Measurements from ENCODE around the gene SAMD11. TPM values are rescaled to one million over a fixed set of nuclear protein-coding genes. Genes with fewer than 3 reads are reported as not detected.
A peak's percentile ranks its signal among the peaks of the same experiment; 100 is the strongest.

The SAMD11 gene
- polyA plus RNA-seq, 1 donor from 2014 or later, result 21.6 TPM

DNA sequence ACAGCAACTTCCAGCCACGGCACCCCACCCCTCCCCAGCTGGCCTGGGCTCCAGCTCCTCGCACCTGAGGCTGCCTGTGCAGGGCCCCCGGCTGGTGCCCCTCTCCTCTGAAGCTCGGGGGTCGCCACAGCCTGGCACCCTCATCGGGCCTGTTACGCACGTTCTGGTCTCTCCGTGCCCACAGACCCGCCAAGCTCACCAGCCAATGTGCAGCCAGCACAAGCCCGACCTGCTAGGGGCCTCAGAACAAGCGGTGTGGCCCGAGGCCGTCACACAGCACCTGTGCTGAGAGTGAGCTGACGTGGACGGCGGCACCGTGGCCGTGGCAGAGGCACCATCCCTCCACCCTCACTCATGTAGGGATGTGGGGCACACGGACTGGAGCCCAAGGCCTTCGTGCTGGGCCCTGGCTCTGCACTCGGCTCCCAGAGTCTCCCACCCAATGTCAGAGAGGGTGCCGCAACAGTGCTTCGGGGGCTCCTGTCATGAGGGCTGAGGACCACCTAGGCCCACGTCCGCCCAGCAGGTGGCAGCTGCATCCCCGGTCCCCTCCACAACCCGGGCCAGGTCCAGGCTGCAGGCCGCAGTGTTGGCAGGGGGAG lies 4.4 kb upstream of the SAMD11 start:
- Histone ChIP-seq H2AFZ (ENCODE audit: low read depth, low read length) (no peak overlapping the region), H3K9me2 (ENCODE audit: insufficient read depth, low read length) (no peaks in the 10 kb centered on the region), H3K27ac (ENCODE audit: low read length) (no peak overlapping the region), H3K9me3 (ENCODE audit: low read length) (no peaks in the 10 kb centered on the region), H3K36me3 (ENCODE audit: insufficient read depth, low read length) (no peaks in the 10 kb centered on the region), H3K9ac (ENCODE audit: low read length) (no peak overlapping the region), H3K27me3 (ENCODE audit: insufficient read depth, low read depth, low read length) (peaks cover 22% of the 10 kb centered on the region), H4K20me1 (ENCODE audit: insufficient read depth) (no peaks in the 10 kb centered on the region), H3K4me2 (ENCODE audit: low read length) (no peak overlapping the region), H3F3A (ENCODE audit: insufficient read depth, low read length, poor library complexity, severe bottlenecking) (no peaks in the 10 kb centered on the region), H3K79me2 (replicated peaks; ENCODE audit: insufficient read depth, low read length) (no peaks in the 10 kb centered on the region), H3K4me3 (ENCODE audit: low read length) (no peak overlapping the region)
- TF ChIP-seq EZH2 (IDR thresholded peaks at IDR 0.05; ENCODE audit: borderline replicate concordance, insufficient read depth, low read length, poor library complexity, severe bottlenecking) (no peak), EP300 (conservative IDR thresholded peaks at IDR 0.05; ENCODE audit: poor library complexity, severe bottlenecking) (no peak)

DNA sequence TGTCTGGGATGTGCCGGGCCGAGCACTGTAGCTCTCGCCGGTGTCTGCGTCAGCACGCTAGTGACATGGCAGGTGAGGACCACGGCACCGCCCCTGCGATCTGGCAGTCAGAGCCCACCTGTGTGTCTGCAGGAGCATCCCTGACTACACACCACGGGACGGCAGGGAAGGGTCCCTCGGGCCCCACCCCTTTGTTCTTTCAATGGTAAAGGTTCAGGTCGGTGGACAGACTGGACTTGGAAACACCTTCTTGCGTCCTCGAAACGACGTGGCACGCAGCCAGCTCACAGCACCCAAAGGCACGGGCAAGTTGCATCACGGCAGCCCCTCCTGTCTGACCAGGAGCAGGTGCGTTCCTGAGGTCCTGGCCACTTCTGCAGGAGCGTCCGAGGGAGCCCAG lies 3.7 kb upstream of the SAMD11 start:
- Histone ChIP-seq H3F3A (ENCODE audit: insufficient read depth, low read length, poor library complexity, severe bottlenecking) (no peaks in the 10 kb centered on the region), H3K9me3 (ENCODE audit: low read length) (no peaks in the 10 kb centered on the region), H3K9me2 (ENCODE audit: insufficient read depth, low read length) (no peaks in the 10 kb centered on the region), H2AFZ (ENCODE audit: low read depth, low read length) (no peak overlapping the region), H3K4me3 (ENCODE audit: low read length) (peak overlapping the region; percentile 60), H3K4me2 (ENCODE audit: low read length) (no peak overlapping the region), H3K27me3 (ENCODE audit: insufficient read depth, low read depth, low read length) (peaks cover 27% of the 10 kb centered on the region), H3K79me2 (replicated peaks; ENCODE audit: insufficient read depth, low read length) (no peaks in the 10 kb centered on the region), H4K20me1 (ENCODE audit: insufficient read depth) (no peaks in the 10 kb centered on the region), H3K9ac (ENCODE audit: low read length) (peak overlapping the region; percentile 37), H3K36me3 (ENCODE audit: insufficient read depth, low read length) (no peaks in the 10 kb centered on the region), H3K27ac (ENCODE audit: low read length) (no peak overlapping the region)
- no peak for TF ChIP-seq EP300 (conservative IDR thresholded peaks at IDR 0.05; ENCODE audit: poor library complexity, severe bottlenecking)
- no peak for TF ChIP-seq MXI1 (conservative IDR thresholded peaks at IDR 0.05; ENCODE audit: poor library complexity, severe bottlenecking)
- TF ChIP-seq POLR2AphosphoS5 (IDR thresholded peaks at IDR 0.05), result no peak
- TF ChIP-seq TAF1 (IDR thresholded peaks at IDR 0.05; ENCODE audit: low read depth), result no peak
- TF ChIP-seq RAD21 (conservative IDR thresholded peaks at IDR 0.05), result no peak
- no peak for TF ChIP-seq SMC3 (conservative IDR thresholded peaks at IDR 0.05; ENCODE audit: poor library complexity)
- no peak for TF ChIP-seq EZH2 (IDR thresholded peaks at IDR 0.05; ENCODE audit: borderline replicate concordance, insufficient read depth, low read length, poor library complexity, severe bottlenecking)
- TF ChIP-seq, protein P1, sequence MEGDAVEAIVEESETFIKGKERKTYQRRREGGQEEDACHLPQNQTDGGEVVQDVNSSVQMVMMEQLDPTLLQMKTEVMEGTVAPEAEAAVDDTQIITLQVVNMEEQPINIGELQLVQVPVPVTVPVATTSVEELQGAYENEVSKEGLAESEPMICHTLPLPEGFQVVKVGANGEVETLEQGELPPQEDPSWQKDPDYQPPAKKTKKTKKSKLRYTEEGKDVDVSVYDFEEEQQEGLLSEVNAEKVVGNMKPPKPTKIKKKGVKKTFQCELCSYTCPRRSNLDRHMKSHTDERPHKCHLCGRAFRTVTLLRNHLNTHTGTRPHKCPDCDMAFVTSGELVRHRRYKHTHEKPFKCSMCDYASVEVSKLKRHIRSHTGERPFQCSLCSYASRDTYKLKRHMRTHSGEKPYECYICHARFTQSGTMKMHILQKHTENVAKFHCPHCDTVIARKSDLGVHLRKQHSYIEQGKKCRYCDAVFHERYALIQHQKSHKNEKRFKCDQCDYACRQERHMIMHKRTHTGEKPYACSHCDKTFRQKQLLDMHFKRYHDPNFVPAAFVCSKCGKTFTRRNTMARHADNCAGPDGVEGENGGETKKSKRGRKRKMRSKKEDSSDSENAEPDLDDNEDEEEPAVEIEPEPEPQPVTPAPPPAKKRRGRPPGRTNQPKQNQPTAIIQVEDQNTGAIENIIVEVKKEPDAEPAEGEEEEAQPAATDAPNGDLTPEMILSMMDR (IDR thresholded peaks at IDR 0.05; ENCODE audit: poor library complexity, severe bottlenecking), result no peak
- TF ChIP-seq, protein P2, sequence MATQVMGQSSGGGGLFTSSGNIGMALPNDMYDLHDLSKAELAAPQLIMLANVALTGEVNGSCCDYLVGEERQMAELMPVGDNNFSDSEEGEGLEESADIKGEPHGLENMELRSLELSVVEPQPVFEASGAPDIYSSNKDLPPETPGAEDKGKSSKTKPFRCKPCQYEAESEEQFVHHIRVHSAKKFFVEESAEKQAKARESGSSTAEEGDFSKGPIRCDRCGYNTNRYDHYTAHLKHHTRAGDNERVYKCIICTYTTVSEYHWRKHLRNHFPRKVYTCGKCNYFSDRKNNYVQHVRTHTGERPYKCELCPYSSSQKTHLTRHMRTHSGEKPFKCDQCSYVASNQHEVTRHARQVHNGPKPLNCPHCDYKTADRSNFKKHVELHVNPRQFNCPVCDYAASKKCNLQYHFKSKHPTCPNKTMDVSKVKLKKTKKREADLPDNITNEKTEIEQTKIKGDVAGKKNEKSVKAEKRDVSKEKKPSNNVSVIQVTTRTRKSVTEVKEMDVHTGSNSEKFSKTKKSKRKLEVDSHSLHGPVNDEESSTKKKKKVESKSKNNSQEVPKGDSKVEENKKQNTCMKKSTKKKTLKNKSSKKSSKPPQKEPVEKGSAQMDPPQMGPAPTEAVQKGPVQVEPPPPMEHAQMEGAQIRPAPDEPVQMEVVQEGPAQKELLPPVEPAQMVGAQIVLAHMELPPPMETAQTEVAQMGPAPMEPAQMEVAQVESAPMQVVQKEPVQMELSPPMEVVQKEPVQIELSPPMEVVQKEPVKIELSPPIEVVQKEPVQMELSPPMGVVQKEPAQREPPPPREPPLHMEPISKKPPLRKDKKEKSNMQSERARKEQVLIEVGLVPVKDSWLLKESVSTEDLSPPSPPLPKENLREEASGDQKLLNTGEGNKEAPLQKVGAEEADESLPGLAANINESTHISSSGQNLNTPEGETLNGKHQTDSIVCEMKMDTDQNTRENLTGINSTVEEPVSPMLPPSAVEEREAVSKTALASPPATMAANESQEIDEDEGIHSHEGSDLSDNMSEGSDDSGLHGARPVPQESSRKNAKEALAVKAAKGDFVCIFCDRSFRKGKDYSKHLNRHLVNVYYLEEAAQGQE (IDR thresholded peaks at IDR 0.05; ENCODE audit: borderline replicate concordance), result no peak

Measured in neural cell (in vitro differentiated cells).